DOHH2 (cell line): ENCODE data around the gene SHISAL1.

Experiments used
- CTCF ChIP-seq: fragments of 200-600 bp; sonication (generic); IDR thresholded peaks from one replicate; pipeline ENCODE4 v1.5.1; 2014; ENCODE audit warnings: antibody characterized with exemption, mild to moderate bottlenecking, low read depth, low read length; ENCODE audit not compliant: poor library complexity, severe bottlenecking
- EZH2phosphoT487 ChIP-seq: fragments of 200-600 bp; sonication (generic); IDR thresholded peaks from 2 replicates; pipeline ENCODE4 v1.6.1; 2017; ENCODE audit warnings: borderline replicate concordance, mild to moderate bottlenecking, antibody characterized with exemption, low read length, moderate library complexity, mixed read lengths

GRCh38 chr22:44309137-44309536 is 3.6 kb downstream of the SHISAL1 start:
- no peak for TF ChIP-seq EZH2phosphoT487
- no peak for TF ChIP-seq CTCF
